Testis (tissue), 2 donors: ENCODE measurements around the gene MPO.

Source experiments
- CTCF ChIP-seq, 3 experiments: fragments of 450-650 bp in 2 of 3; fragments of 200-600 bp in 1 of 3; sonication (generic) in 1 of 3; IDR thresholded peaks; one replicate each; pipeline ENCODE4 v1.5.1; 2016 to 2019; ENCODE audit warnings: antibody characterized with exemption in 3 of 3, mild to moderate bottlenecking in 2 of 3, moderate library complexity in 1 of 3
- POLR2A ChIP-seq: fragments of 450-650 bp; IDR thresholded peaks from one replicate; pipeline ENCODE4 v1.6.1; 2017; ENCODE audit warnings: antibody characterized with exemption, mild to moderate bottlenecking, moderate library complexity

- TF ChIP-seq CTCF (IDR thresholded peaks at IDR 0.05): no peak
- TF ChIP-seq POLR2A: no peak
These were observed 35.0 kb upstream of the MPO start for GRCh38 chr17:58315750-58316149.
